Urinary bladder (tissue), 4 donors: ENCODE results near the gene ATXN7L1. TPM values are rescaled to one million over a fixed set of nuclear protein-coding genes. Genes with fewer than 3 reads are reported as not detected.

Experiments
- DNase-seq: peaks from one replicate; pipeline ENCODE4 v3.0.0-alpha.2; 2015; ENCODE audit errors: extremely low spot score
- H3K27ac ChIP-seq: one replicate; pipeline ENCODE4 v1.5.1; 2013; ENCODE audit warnings: low read depth, mild to moderate bottlenecking, moderate library complexity
- H3K36me3 ChIP-seq: one replicate; pipeline ENCODE4 v1.6.1; 2013; ENCODE audit warnings: mild to moderate bottlenecking, moderate library complexity; ENCODE audit not compliant: insufficient read depth
- H3K4me1 ChIP-seq: one replicate; pipeline ENCODE4 v1.6.1; 2013; ENCODE audit warnings: mild to moderate bottlenecking, moderate library complexity; ENCODE audit not compliant: insufficient read depth
- H3K4me3 ChIP-seq: one replicate; pipeline ENCODE4 v1.5.1; 2013; ENCODE audit warnings: low read depth, low read length
- WGBS: extraction: QIAGEN DNeasy Blood & Tissue Kit; methylation state at CpG from one replicate; pipeline ENCODE4 v1.1.7; 2013; 5-methylcytosine and 5-hydroxymethylcytosine counted together
- polyA plus RNA-seq: library from polyadenylated mRNA; stranded (reverse); fragments of 200-250 nt; gene quantifications from one replicate; pipeline ENCODE4 v1.2.3, GENCODE V29; 2013
- total RNA-seq: library from RNA; depleted of rRNA; stranded (reverse); fragments of >200 nt; gene quantifications from one replicate; pipeline ENCODE4 v1.2.3, GENCODE V29; 2014
- donor health status: healthy with polysubstance abuse.
- donor health status: healthy.

ATXN7L1 gene
- total and polyA plus RNA-seq, 2 donors: 7.1 to 19.3 TPM

GRCh38 chr7:105821527-105821926 lies 54.9 kb downstream of the ATXN7L1 start:
- H3K36me3 ChIP-seq: no peaks in the 10 kb centered on the region
- 98% methylated on average over 4 of the region's 4 CpGs for WGBS
- DNase-seq: no peak

GRCh38 chr7:105820363-105821066 lies 55.9 kb downstream of the ATXN7L1 start:
- Histone ChIP-seq H3K27ac (no peak overlapping the region), H3K36me3 (no peaks in the 10 kb centered on the region), H3K4me1 (no peaks in the 10 kb centered on the region), H3K4me3 (no peak overlapping the region)
- DNase-seq: no peak
- 96% methylated on average over 5 of the region's 5 CpGs for WGBS

More at GRCh38 chr7:105821527-105821926, 54.9 kb downstream of the ATXN7L1 start:
- no peak overlapping the region for H3K27ac ChIP-seq
- no peaks in the 10 kb centered on the region for H3K4me1 ChIP-seq
- H3K4me3 ChIP-seq: no peak overlapping the region

- Histone ChIP-seq H3K36me3 (no peaks in the 10 kb centered on the region), H3K27ac (no peak overlapping the region), H3K4me3 (no peak overlapping the region), H3K4me1 (no peaks in the 10 kb centered on the region)
- no peak for DNase-seq
- WGBS: 98% methylated on average over 18 of the region's 18 CpGs
Measured at GRCh38 chr7:105819559-105819958, 56.8 kb downstream of the ATXN7L1 start.

- 83% methylated on average over 6 of the region's 6 CpGs for WGBS
- no peak for DNase-seq
- no peaks in the 10 kb centered on the region for H3K36me3 ChIP-seq
- H3K27ac ChIP-seq: no peak overlapping the region
- H3K4me3 ChIP-seq: no peak overlapping the region
- no peaks in the 10 kb centered on the region for H3K4me1 ChIP-seq
Measured at GRCh38 chr7:105816954-105817615, 59.3 kb downstream of the ATXN7L1 start.

GRCh38 chr7:105816266-105816843 lies 60.0 kb downstream of the ATXN7L1 start:
- no peak overlapping the region for H3K27ac ChIP-seq
- no peak for DNase-seq
- no peaks in the 10 kb centered on the region for H3K36me3 ChIP-seq
- H3K4me3 ChIP-seq: no peak overlapping the region
- H3K4me1 ChIP-seq: no peaks in the 10 kb centered on the region
- 81% methylated on average over 5 of the region's 5 CpGs for WGBS

GRCh38 chr7:105815576-105815975 lies 60.8 kb downstream of the ATXN7L1 start:
- Histone ChIP-seq H3K4me3 (no peak overlapping the region), H3K36me3 (no peaks in the 10 kb centered on the region), H3K27ac (no peak overlapping the region), H3K4me1 (no peaks in the 10 kb centered on the region)
- 84% methylated on average over 6 of the region's 6 CpGs for WGBS
- no peak for DNase-seq

GRCh38 chr7:105814481-105814880 lies 61.9 kb downstream of the ATXN7L1 start:
- no peaks in the 10 kb centered on the region for H3K4me1 ChIP-seq
- no peak for DNase-seq
- no peaks in the 10 kb centered on the region for H3K36me3 ChIP-seq
- H3K4me3 ChIP-seq: no peak overlapping the region
- no peak overlapping the region for H3K27ac ChIP-seq

- no peak for DNase-seq
- H3K27ac ChIP-seq: no peak overlapping the region
- whole genome bisulfite sequencing: 86% methylated on average over 6 of the region's 6 CpGs
- H3K4me3 ChIP-seq: no peak overlapping the region
- no peaks in the 10 kb centered on the region for H3K4me1 ChIP-seq
- H3K36me3 ChIP-seq: no peaks in the 10 kb centered on the region
Measured at GRCh38 chr7:105811189-105811847, 65.1 kb downstream of the ATXN7L1 start.

GRCh38 chr7:105810556-105810955 lies 65.8 kb downstream of the ATXN7L1 start:
- H3K4me1 ChIP-seq: no peaks in the 10 kb centered on the region
- no peak overlapping the region for H3K4me3 ChIP-seq
- WGBS: 97% methylated on average over 8 of the region's 8 CpGs
- no peak for DNase-seq
- H3K36me3 ChIP-seq: no peaks in the 10 kb centered on the region
- no peak overlapping the region for H3K27ac ChIP-seq

- Histone ChIP-seq H3K4me3 (no peak overlapping the region), H3K4me1 (no peaks in the 10 kb centered on the region), H3K36me3 (no peaks in the 10 kb centered on the region), H3K27ac (no peak overlapping the region)
- no peak for DNase-seq
- WGBS: 85% methylated on average over 8 of the region's 8 CpGs
Measured at GRCh38 chr7:105808703-105809590, 67.5 kb downstream of the ATXN7L1 start.

GRCh38 chr7:105808209-105808608 lies 68.2 kb downstream of the ATXN7L1 start:
- Histone ChIP-seq H3K4me3 (no peak overlapping the region), H3K4me1 (no peaks in the 10 kb centered on the region), H3K27ac (no peak overlapping the region), H3K36me3 (no peaks in the 10 kb centered on the region)
- no peak for DNase-seq
- 93% methylated on average over 1 of the region's 1 CpG for WGBS

GRCh38 chr7:105807448-105807762 lies 69.0 kb downstream of the ATXN7L1 start:
- Histone ChIP-seq H3K4me3 (no peak overlapping the region), H3K36me3 (no peaks in the 10 kb centered on the region), H3K27ac (no peak overlapping the region), H3K4me1 (no peaks in the 10 kb centered on the region)
- WGBS: 97% methylated on average over 4 of the region's 4 CpGs
- no peak for DNase-seq
